GM12801 (cell line): ENCODE data around the gene INPP4B.

Experiments
- CTCF ChIP-seq: IDR thresholded peaks from one replicate; pipeline ENCODE4 v1.5.1; 2011; ENCODE audit warnings: control low read depth; ENCODE audit not compliant: insufficient read length; ENCODE audit errors: extremely low read depth

INPP4B gene

GRCh38 chr4:142098380-142098779 lies 747.7 kb downstream of the INPP4B start:
- no peak for TF ChIP-seq CTCF

GRCh38 chr4:142097015-142097414 lies 749.1 kb downstream of the INPP4B start:
- TF ChIP-seq CTCF = no peak

DNA sequence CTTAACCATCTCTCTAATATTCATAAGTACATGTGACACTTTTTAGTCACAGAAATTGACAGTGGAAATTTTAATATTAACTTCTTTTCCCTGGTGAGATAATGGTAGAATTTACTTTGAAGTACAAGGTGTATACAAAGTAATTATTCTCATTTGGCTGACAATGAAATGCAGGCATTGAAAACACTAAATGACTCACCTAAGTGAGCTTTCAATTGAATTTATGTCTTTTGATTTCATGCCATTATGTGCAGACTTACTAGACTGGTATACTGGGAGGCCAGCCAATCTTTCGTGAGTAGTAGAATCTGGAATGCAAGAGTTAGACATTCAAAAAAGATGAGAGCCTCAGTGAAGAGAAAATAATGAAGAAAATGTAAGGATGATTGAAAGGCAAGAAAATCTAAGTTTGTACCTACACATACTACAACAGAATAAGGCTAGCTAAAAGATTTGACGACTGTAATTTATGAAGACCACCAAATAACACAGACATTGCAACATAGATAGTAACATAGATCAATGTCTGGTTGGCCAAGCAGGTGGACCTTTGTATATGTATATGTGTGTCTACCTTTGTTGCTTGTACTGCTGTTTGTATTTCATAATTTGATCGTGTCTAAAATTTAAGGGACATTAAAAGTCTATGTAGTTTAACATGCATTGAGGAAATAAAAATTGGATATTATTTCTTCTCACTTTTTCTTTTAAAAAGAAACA lies 750.1 kb downstream of the INPP4B start:
- no peak for TF ChIP-seq CTCF

- no peak for TF ChIP-seq CTCF
Measured at GRCh38 chr4:142092941-142093340, 753.2 kb downstream of the INPP4B start.

GRCh38 chr4:142091691-142092182 lies 754.4 kb downstream of the INPP4B start:
- TF ChIP-seq CTCF = no peak

DNA sequence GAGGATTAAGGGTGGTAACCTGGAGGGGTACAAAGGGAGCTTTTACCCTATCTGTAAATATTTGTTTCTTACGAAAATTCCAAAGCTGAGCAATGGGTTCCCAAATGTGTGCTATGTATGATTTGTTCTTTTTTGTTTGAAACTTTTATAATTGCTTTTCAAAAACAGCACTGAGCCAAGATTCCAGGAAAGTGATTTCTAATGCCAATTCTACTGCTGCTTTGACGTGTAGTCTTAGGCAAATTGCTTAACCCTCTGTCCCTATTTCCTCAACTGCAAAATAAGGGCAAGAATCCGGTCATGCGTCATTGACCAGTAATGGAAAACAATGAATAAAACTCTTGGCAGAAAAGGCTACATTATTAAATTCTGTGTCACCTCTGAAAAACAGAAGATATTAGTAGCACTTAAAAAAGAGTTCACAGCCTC lies 755.0 kb downstream of the INPP4B start:
- TF ChIP-seq CTCF = no peak

- no peak for TF ChIP-seq CTCF
Measured at GRCh38 chr4:142088906-142089305, 757.2 kb downstream of the INPP4B start.
